Measurements from ENCODE around the gene HHAT.

The HHAT gene

DNA sequence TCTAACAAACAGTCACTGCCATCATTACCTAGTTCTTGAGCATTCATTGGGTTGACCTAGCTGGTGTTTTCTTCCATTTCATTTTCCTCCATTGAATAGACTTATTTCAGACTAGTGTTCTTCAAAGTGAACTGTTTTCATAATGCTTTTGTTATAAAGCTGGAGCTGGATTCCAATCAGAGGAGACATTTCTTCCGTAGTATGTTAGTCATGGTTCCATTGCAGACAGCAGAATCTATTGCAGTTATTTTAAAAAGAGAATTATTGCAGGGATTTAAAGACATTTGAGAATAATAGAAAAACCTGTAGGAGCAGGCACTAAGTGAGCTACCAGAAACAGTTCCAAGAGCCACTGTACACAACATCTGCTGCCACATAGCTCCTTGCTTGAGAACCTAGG, 50.0 kb downstream of the HHAT start:
- TF ChIP-seq, protein P1, sequence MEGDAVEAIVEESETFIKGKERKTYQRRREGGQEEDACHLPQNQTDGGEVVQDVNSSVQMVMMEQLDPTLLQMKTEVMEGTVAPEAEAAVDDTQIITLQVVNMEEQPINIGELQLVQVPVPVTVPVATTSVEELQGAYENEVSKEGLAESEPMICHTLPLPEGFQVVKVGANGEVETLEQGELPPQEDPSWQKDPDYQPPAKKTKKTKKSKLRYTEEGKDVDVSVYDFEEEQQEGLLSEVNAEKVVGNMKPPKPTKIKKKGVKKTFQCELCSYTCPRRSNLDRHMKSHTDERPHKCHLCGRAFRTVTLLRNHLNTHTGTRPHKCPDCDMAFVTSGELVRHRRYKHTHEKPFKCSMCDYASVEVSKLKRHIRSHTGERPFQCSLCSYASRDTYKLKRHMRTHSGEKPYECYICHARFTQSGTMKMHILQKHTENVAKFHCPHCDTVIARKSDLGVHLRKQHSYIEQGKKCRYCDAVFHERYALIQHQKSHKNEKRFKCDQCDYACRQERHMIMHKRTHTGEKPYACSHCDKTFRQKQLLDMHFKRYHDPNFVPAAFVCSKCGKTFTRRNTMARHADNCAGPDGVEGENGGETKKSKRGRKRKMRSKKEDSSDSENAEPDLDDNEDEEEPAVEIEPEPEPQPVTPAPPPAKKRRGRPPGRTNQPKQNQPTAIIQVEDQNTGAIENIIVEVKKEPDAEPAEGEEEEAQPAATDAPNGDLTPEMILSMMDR (conservative IDR thresholded peaks at IDR 0.05; ENCODE audit: low read length) = no peak
- DNase-seq (ENCODE audit: low read depth) = no peak
- no peak overlapping the region for H3K4me3 ChIP-seq (ENCODE audit: low read length)

DNA sequence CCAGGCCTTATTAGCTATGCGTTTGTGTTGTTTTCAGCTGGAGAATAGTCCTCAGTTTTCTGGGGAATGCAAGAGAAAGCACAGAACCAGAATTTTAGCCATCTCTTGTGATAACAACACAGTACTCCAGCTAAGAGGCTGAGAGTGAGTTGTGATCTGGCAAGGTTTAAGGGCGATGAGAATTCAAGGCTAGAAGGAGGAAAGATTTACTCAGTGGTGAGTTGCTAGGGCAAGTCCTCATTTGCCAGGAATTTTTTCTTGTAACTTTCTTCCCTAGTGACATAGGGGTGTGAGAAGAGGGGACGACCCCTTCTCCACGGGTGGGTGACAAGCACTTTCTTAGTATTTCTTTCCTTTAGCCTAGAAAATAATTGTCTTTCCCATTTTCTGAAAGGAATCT, 53.2 kb downstream of the HHAT start:
- no peak for DNase-seq (ENCODE audit: low read depth)
- no peak overlapping the region for H3K4me3 ChIP-seq (ENCODE audit: low read length)
- TF ChIP-seq, protein P1 (conservative IDR thresholded peaks at IDR 0.05; ENCODE audit: low read length) = no peak

DNA sequence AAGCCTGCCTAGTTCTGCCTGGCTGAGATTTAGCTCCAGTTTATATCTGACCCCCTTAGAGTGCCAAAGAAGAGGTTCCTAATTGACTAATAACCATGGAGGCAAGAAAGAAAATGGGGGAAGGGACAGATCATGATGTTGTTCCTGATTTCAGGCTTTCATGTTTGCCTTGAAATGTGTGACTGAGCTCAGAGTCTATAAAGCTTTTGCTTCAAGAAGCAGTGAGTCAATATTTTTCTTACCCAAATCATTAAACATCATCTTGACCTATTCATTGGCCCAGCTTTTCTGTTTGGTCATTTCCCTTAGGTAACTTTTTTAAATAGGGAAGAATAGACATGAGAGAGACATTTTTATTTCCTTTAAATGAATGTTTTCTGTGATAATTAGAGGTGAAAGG, 55.9 kb downstream of the HHAT start:
- no peak for DNase-seq (ENCODE audit: low read depth)
- H3K4me3 ChIP-seq (ENCODE audit: low read length) = no peak overlapping the region
- TF ChIP-seq, protein P1 (conservative IDR thresholded peaks at IDR 0.05; ENCODE audit: low read length) = no peak

DNA sequence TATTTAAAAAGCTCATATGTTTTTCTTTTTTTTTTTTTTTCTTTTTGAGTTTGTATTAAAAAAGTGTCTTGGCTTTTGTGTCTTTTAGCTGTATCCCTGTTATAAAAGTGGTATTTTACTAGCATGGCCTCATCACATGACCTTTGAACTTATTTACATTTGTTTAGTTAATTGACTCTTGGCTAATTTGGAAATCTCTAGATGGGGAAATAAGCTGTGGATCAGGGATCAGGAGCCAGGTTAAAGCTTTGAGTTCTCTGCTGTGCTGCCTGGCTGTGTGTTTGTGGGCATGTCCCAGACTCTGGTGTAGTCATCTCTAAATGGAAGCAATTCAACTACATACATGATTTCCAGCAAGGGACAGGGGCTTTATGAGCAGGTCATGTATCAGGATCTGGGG, 56.5 kb downstream of the HHAT start:
- H3K4me3 ChIP-seq (ENCODE audit: low read length) = no peak overlapping the region
- TF ChIP-seq, protein P1 (conservative IDR thresholded peaks at IDR 0.05; ENCODE audit: low read length) = no peak
- DNase-seq (ENCODE audit: low read depth) = no peak

DNA sequence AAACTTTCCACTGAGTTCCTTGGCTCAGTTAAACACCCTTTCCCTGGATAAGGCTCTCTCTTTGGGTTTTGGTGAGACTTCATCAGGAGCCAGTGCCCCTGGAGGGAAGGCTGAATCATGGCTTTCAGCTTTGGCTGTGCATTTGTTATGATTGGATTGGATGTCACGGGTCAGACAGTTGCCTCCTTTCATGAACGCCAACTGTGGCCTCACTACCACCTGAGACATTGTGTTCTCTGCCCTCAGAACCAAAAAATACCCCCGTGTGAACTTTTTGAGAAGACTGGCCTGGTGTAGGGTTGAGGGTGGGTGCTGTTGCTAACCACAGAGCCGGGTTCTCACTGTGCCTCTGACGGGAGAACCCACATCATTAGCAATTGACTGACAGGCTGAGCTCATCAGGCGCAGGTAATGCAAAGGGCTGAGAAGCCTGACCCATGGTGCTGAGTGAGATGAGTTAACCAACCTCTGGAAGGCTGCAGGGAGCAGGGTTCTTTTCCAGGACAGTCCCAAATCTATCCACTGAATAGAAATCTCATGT, 65.6 kb downstream of the HHAT start:
- no peak for DNase-seq (ENCODE audit: low read depth)
- no peak overlapping the region for H3K4me3 ChIP-seq (ENCODE audit: low read length)
- TF ChIP-seq, protein P1 (conservative IDR thresholded peaks at IDR 0.05; ENCODE audit: low read length) = no peak

DNA sequence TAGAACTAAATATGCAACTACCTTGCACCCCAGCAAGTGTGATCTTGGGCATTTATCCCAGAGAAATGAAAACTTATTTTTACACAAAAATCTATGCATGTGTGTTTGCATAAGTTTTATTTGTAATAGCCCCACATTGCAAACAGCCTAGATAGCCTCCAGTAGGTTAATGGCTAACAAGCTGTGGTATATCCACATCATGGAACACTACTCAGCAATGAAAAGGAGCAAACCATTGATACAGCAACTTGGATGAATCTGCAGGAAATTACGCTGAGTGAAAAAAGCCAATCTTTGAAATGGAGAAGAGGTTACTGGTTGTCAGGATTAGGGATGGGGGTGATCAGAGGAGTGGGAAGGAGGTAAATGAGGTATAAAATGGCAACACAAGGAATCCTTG, 67.8 kb downstream of the HHAT start:
- H3K4me3 ChIP-seq (ENCODE audit: low read length) = no peak overlapping the region
- no peak for DNase-seq (ENCODE audit: low read depth)
- TF ChIP-seq, protein P1 (conservative IDR thresholded peaks at IDR 0.05; ENCODE audit: low read length) = no peak

DNA sequence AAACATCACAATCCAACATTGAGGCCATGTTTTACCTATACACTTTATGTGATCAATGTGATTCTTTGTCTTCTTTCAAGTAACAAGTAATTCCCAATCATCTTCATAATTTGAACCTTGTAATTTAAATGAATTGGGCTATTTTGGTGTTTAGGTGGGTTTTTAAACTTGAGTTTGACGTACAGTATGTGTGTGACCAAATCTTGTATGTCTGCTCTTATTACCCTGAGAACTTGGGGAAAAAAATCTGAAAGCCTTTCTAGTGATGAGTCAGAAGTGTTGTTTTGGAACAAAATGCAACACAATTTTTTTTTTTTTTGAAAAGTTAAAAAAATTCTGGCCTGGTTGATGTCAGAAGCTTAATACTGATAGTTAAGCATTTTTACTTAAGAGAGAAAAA, 68.5 kb downstream of the HHAT start:
- TF ChIP-seq, protein P1 (conservative IDR thresholded peaks at IDR 0.05; ENCODE audit: low read length) = no peak
- H3K4me3 ChIP-seq (ENCODE audit: low read length) = no peak overlapping the region
- no peak for DNase-seq (ENCODE audit: low read depth)

Measured in AG10803 (cell line).